Panc1 (cell line): ENCODE results near the gene KMT2C. TPM values are rescaled to one million over a fixed set of nuclear protein-coding genes. Genes with fewer than 3 reads are reported as not detected.

Source experiments
- ATAC-seq: fragments of 200-7000 bp; cut with Tn5 transposase; 2 replicates; pipeline ENCODE4 v1.9.1; 2020; ENCODE audit warnings: mild to moderate bottlenecking, moderate library complexity
- BruUV-seq: library from RNA; stranded (reverse); fragments of 400-500 nt; replicated peaks from 2 replicates; lab custom pipeline; 2021; lab: Mats Ljungman, UMichigan
- CTCF ChIA-PET: fragments of 300-600 bp; sonication (Branson Sonifier 250); formaldehyde crosslinking; loops from one replicate; lab custom pipeline; 2022; ENCODE audit warnings: antibody characterized with exemption; lab: Charles Lee
- POLR2A ChIA-PET: fragments of 300-600 bp; sonication (Branson Sonifier 250); formaldehyde crosslinking; loops from one replicate; lab custom pipeline; 2022; ENCODE audit warnings: antibody characterized with exemption; lab: Charles Lee
- DNase-seq: peaks from one replicate; pipeline ENCODE4 v3.0.0-alpha.2; 2010; ENCODE audit warnings: low read depth, low spot score
- H3K27ac ChIP-seq: 2 replicates; pipeline ENCODE4 v1.5.1; 2011; ENCODE audit warnings: mild to moderate bottlenecking, low read length, inconsistent platforms
- H3K27me3 ChIP-seq: fragments of 200-500 bp; sonication (Bioruptor generic); 2 replicates; pipeline ENCODE4 v1.6.0; 2014; ENCODE audit warnings: low read length, inconsistent platforms; ENCODE audit not compliant: control insufficient read depth, insufficient read depth
- H3K36me3 ChIP-seq: fragments of 200-500 bp; sonication (Bioruptor generic); 2 replicates; pipeline ENCODE4 v1.5.1; 2014; ENCODE audit warnings: inconsistent platforms, mild to moderate bottlenecking, low read length, moderate library complexity; ENCODE audit not compliant: control insufficient read depth, insufficient read depth
- H3K4me1 ChIP-seq: 2 replicates; pipeline ENCODE4 v1.5.1; 2011; ENCODE audit warnings: inconsistent platforms, mild to moderate bottlenecking, low read length, moderate library complexity; ENCODE audit not compliant: control insufficient read depth, insufficient read depth
- H3K4me3 ChIP-seq, 2 experiments: 2 replicates each; pipeline ENCODE4 v1.5.1; 2011 to 2012; ENCODE audit warnings: low read depth in 2 of 2, low read length in 2 of 2, mild to moderate bottlenecking in 2 of 2, inconsistent platforms in 1 of 2, moderate library complexity in 1 of 2
- H3K9me3 ChIP-seq: fragments of 200-500 bp; sonication (Bioruptor generic); 2 replicates; pipeline ENCODE4 v1.5.1; 2014; ENCODE audit warnings: low read depth, mild to moderate bottlenecking, inconsistent platforms, low read length, moderate library complexity; ENCODE audit not compliant: control insufficient read depth, insufficient read depth
- POLR2AphosphoS5 ChIP-seq: IDR thresholded peaks from 2 replicates; pipeline ENCODE4 v1.6.1; 2012; ENCODE audit warnings: mild to moderate bottlenecking, low read depth, low read length, moderate library complexity
- SIN3A ChIP-seq: IDR thresholded peaks from 2 replicates; pipeline ENCODE4 v1.6.1; 2012; ENCODE audit warnings: low read depth, mild to moderate bottlenecking, low read length, moderate library complexity, borderline replicate concordance; ENCODE audit not compliant: insufficient read depth
- TCF7L2 ChIP-seq: IDR thresholded peaks from 2 replicates; pipeline ENCODE4 v1.6.1; 2011; ENCODE audit warnings: mild to moderate bottlenecking, low read depth, low read length, inconsistent platforms
- in situ Hi-C: cut with HindIII; loops from 2 replicates; pipeline ENCODE4 v1.10.0; 2016; ENCODE audit warnings: low sequenced_read_pairs, low pct_unique_long_range_greater_than_20kb
- intact Hi-C: fragments of 100-400 bp; cut with micrococcal nuclease; formaldehyde crosslinking; loops from one replicate; pipeline ENCODE4 v1.10.0; 2022; ENCODE audit not compliant: unreplicated experiment
- total RNA-seq: library from RNA; stranded (reverse); gene quantifications from one replicate; pipeline ENCODE4 v1.2.1, GENCODE V29; 2021; ENCODE audit not compliant: unreplicated experiment
- TF ChIP-seq, protein P1 (sequence below): fragments of 450-650 bp; IDR thresholded peaks from 2 replicates; pipeline ENCODE4 v1.5.1; 2017; ENCODE audit warnings: mild to moderate bottlenecking
- TF ChIP-seq, protein P2 (sequence below), 2 experiments: IDR thresholded peaks; 2 replicates each; pipeline ENCODE4 v1.6.1; 2011 to 2012; ENCODE audit warnings: low read depth in 2 of 2, control low read depth in 1 of 2, low read length in 1 of 2, mild to moderate bottlenecking in 1 of 2, moderate library complexity in 1 of 2; ENCODE audit not compliant: insufficient read depth in 1 of 2

Gene KMT2C
- total RNA-seq, 1 experiment from 2014 or later: 42.5 TPM

DNA sequence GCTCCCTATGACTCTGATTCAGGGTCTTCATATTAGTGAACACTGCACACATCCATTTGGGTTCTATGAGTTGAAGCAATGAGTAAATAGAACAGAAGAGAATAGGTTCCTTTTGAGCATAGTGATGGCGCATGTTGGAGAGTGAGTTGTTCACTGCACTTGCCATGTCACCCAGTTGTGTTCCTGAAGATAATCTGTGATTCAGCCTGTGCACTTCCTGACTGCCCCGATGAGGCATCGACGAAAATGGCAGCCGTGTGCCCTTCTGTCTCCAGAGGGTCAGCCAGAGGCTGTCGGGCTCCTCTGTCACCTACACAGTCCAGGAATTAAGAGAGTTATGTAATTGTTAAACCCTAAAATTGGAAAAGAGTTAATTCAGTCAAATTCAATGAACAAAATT is 315.6 kb downstream of the KMT2C start:
- no peak for ATAC-seq
- H3K36me3 ChIP-seq: peaks cover 18% of the 10 kb centered on the region
- intact Hi-C loops: no loop called here

DNA sequence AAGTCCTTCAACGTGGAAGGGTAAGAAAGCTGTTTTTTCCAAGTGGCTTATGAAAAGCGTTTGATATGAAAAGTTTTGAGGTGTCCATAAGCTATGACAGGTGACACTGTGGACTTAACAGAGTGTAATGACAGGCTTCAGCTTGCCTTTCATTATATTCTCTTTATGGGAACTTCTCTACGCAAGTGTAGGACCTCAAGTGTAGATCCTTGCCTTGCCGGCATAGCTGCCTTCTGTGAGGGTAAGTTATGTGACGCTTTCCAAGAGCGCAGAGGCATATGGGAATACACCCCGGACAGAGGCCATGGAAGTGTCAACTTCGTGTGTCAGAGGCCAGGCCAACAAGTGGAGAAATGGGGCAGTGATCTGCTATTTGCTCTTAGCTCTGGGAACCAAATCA is 318.4 kb downstream of the KMT2C start:
- ChIA-PET CTCF (no interaction called here), POLR2A (no interaction called here)

More for the DNA sequence above, 315.6 kb downstream of the KMT2C start:
- no peaks in the 10 kb centered on the region for H3K27me3 ChIP-seq
- POLR2A ChIA-PET: no interaction called here
- in situ Hi-C loops: no loop called here
- H3K9me3 ChIP-seq: no peaks in the 10 kb centered on the region
- H3K4me3 ChIP-seq: no peak overlapping the region
- H3K27ac ChIP-seq: no peak overlapping the region
- no peaks in the 10 kb centered on the region for H3K4me1 ChIP-seq
- CTCF ChIA-PET: no interaction called here
- no peak for DNase-seq
- BruUV-seq: no TSS peak
- TF ChIP-seq, protein P1, sequence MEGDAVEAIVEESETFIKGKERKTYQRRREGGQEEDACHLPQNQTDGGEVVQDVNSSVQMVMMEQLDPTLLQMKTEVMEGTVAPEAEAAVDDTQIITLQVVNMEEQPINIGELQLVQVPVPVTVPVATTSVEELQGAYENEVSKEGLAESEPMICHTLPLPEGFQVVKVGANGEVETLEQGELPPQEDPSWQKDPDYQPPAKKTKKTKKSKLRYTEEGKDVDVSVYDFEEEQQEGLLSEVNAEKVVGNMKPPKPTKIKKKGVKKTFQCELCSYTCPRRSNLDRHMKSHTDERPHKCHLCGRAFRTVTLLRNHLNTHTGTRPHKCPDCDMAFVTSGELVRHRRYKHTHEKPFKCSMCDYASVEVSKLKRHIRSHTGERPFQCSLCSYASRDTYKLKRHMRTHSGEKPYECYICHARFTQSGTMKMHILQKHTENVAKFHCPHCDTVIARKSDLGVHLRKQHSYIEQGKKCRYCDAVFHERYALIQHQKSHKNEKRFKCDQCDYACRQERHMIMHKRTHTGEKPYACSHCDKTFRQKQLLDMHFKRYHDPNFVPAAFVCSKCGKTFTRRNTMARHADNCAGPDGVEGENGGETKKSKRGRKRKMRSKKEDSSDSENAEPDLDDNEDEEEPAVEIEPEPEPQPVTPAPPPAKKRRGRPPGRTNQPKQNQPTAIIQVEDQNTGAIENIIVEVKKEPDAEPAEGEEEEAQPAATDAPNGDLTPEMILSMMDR: no peak
- TF ChIP-seq POLR2AphosphoS5: no peak
- TF ChIP-seq, protein P2, sequence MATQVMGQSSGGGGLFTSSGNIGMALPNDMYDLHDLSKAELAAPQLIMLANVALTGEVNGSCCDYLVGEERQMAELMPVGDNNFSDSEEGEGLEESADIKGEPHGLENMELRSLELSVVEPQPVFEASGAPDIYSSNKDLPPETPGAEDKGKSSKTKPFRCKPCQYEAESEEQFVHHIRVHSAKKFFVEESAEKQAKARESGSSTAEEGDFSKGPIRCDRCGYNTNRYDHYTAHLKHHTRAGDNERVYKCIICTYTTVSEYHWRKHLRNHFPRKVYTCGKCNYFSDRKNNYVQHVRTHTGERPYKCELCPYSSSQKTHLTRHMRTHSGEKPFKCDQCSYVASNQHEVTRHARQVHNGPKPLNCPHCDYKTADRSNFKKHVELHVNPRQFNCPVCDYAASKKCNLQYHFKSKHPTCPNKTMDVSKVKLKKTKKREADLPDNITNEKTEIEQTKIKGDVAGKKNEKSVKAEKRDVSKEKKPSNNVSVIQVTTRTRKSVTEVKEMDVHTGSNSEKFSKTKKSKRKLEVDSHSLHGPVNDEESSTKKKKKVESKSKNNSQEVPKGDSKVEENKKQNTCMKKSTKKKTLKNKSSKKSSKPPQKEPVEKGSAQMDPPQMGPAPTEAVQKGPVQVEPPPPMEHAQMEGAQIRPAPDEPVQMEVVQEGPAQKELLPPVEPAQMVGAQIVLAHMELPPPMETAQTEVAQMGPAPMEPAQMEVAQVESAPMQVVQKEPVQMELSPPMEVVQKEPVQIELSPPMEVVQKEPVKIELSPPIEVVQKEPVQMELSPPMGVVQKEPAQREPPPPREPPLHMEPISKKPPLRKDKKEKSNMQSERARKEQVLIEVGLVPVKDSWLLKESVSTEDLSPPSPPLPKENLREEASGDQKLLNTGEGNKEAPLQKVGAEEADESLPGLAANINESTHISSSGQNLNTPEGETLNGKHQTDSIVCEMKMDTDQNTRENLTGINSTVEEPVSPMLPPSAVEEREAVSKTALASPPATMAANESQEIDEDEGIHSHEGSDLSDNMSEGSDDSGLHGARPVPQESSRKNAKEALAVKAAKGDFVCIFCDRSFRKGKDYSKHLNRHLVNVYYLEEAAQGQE (IDR thresholded peaks at IDR 0.05; ENCODE audit: insufficient read depth in 1 of 2, low read depth in 2 of 2, low read length in 1 of 2): no peak
- TF ChIP-seq SIN3A: no peak

More for the DNA sequence above, 318.4 kb downstream of the KMT2C start:
- intact Hi-C loops (no loop called here), in situ Hi-C loops (no loop called here)
- Histone ChIP-seq H3K9me3 (no peaks in the 10 kb centered on the region), H3K4me1 (no peaks in the 10 kb centered on the region), H3K4me3 (no peak overlapping the region), H3K27me3 (no peaks in the 10 kb centered on the region), H3K36me3 (peaks cover 9% of the 10 kb centered on the region), H3K27ac (no peak overlapping the region)
- BruUV-seq: no TSS peak
- DNase-seq: no peak
- no peak for TF ChIP-seq TCF7L2
- TF ChIP-seq, protein P1: no peak
- TF ChIP-seq, protein P2 (IDR thresholded peaks at IDR 0.05; ENCODE audit: insufficient read depth in 1 of 2, low read depth in 2 of 2, low read length in 1 of 2): no peak
- no peak for TF ChIP-seq SIN3A
- no peak for TF ChIP-seq POLR2AphosphoS5
- ATAC-seq: no peak
